Measurements from ENCODE around the gene FAM120AOS.

GRCh38 chr9:93464876-93465275 lies 11.5 kb upstream of the FAM120AOS start:
- TF ChIP-seq JUND (IDR thresholded peaks at IDR 0.05) (no peak), YY1 (IDR thresholded peaks at IDR 0.05; ENCODE audit: low read depth) (no peak), RCOR1 (IDR thresholded peaks at IDR 0.05; ENCODE audit: low read length) (no peak), CTCF (IDR thresholded peaks at IDR 0.05) (no peak), MXI1 (IDR thresholded peaks at IDR 0.05; ENCODE audit: low read depth, low read length) (no peak), REST (IDR thresholded peaks at IDR 0.05; ENCODE audit: low read depth, low read length) (no peak), PBX3 (IDR thresholded peaks at IDR 0.05) (no peak), MAX (IDR thresholded peaks at IDR 0.05; ENCODE audit: low read depth) (no peak), TAF1 (IDR thresholded peaks at IDR 0.05; ENCODE audit: borderline replicate concordance, low read depth, low read length) (no peak), EP300 (IDR thresholded peaks at IDR 0.05; ENCODE audit: borderline replicate concordance in 1 of 2, low read depth in 1 of 2, low read length in 1 of 2) (no peak), EZH2phosphoT487 (IDR thresholded peaks at IDR 0.05; ENCODE audit: borderline replicate concordance, low read depth) (no peak), FOXM1 (IDR thresholded peaks at IDR 0.05; ENCODE audit: low read depth) (no peak), USF1 (IDR thresholded peaks at IDR 0.05; ENCODE audit: borderline replicate concordance, low read depth) (no peak)
